Sigmoid colon (tissue), 4 donors: ENCODE measurements around the gene CTIF.

Source experiments
- EP300 ChIP-seq, 4 donors: sonication (generic); formaldehyde crosslinking; IDR thresholded peaks; one replicate each; pipeline ENCODE4 v1.6.1; 2017; ENCODE audit warnings: antibody characterized with exemption in 4 of 4
- TF ChIP-seq, protein P1 (sequence below), 4 experiments: fragments of 450-650 bp in 3 of 4; fragments of 200-600 bp in 1 of 4; IDR thresholded peaks; one replicate each; pipeline ENCODE4 v1.5.1; 2016 to 2019; ENCODE audit warnings: antibody characterized with exemption in 4 of 4, mild to moderate bottlenecking in 3 of 4, moderate library complexity in 2 of 4

DNA sequence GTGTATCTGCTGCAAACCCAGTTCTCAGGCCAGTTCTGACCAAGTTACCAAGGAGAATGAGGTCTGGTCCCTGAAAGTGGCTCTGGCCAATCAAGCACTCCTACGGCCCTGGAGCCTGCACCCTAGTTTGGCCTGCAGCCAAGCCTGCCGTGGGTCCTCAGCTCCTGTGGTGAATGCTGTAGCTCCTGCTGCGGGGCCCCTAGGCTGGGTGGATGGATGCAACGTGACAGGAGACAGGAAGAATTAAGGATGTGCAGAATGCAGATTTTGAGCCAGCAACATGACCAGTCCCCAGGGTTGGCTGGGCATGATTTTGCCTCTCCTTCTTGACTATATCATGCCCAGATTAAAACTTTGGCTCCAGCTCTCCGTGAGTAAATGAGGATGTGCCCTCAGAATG lies 314.8 kb downstream of the CTIF start:
- TF ChIP-seq, protein P1, sequence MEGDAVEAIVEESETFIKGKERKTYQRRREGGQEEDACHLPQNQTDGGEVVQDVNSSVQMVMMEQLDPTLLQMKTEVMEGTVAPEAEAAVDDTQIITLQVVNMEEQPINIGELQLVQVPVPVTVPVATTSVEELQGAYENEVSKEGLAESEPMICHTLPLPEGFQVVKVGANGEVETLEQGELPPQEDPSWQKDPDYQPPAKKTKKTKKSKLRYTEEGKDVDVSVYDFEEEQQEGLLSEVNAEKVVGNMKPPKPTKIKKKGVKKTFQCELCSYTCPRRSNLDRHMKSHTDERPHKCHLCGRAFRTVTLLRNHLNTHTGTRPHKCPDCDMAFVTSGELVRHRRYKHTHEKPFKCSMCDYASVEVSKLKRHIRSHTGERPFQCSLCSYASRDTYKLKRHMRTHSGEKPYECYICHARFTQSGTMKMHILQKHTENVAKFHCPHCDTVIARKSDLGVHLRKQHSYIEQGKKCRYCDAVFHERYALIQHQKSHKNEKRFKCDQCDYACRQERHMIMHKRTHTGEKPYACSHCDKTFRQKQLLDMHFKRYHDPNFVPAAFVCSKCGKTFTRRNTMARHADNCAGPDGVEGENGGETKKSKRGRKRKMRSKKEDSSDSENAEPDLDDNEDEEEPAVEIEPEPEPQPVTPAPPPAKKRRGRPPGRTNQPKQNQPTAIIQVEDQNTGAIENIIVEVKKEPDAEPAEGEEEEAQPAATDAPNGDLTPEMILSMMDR (IDR thresholded peaks at IDR 0.05), result no peak
- no peak for TF ChIP-seq EP300 (IDR thresholded peaks at IDR 0.05)
